GM21717 (cell line): Measurements from ENCODE around the gene NRM.
"Not testable (repeated sequence)": the region's sequence is repeated elsewhere in the genome, so short reads cannot be mapped to it uniquely, and the experiment has no call there.

ENCODE experiments used
- ATAC-seq: cut with Tn5 transposase; IDR thresholded peaks from one replicate; pipeline ENCODE4 v1.9.1; 2021; ENCODE audit warnings: mild to moderate bottlenecking, moderate library complexity; ENCODE audit not compliant: unreplicated experiment

The NRM gene

DNA sequence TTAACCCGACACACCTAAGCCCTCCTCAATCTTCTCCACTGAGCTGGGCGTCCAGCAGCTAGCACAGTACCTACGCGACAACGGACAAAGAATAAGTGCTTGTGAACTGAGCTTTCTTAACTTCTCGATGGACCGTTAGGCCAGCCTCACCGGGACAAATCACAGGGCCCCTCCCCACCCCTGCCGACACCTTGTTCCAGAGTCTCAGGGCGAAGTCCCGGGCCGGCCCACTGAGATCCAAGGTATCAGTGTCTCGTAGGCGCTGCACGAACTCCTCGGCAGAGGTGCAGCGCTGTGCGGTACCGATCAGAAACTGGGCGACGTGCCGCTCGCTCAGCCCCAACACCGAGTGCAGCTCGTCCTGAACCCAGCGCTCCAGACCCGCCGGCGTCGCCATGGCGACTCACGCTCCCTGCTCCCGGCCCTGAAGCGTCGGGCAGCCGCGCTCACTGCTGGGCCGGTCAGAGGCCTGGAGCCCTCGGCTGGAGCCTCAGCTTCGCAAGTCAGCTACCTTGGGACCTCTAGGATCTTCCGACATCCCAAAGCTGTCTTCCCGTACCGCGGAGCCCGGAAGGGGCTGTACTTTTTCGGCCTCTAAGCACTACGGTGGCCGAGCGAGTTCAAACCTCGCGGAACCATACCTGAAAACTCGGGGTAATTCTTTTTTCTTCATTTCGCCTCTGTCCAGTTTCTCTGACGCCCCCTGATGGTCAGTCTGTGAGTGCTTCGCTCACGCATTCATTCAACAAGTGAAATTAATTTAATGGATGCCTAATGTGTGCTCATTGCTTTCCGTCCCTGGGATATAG lies 18.1 kb downstream of the NRM start, which contains the start of gene DHX16:
TSS of gene DHX16 (minus strand) at position 562 of the 809 bp plus-strand sequence. CDS start at position 397, 165 bp downstream.
- ATAC-seq: peak; percentile 47

DNA sequence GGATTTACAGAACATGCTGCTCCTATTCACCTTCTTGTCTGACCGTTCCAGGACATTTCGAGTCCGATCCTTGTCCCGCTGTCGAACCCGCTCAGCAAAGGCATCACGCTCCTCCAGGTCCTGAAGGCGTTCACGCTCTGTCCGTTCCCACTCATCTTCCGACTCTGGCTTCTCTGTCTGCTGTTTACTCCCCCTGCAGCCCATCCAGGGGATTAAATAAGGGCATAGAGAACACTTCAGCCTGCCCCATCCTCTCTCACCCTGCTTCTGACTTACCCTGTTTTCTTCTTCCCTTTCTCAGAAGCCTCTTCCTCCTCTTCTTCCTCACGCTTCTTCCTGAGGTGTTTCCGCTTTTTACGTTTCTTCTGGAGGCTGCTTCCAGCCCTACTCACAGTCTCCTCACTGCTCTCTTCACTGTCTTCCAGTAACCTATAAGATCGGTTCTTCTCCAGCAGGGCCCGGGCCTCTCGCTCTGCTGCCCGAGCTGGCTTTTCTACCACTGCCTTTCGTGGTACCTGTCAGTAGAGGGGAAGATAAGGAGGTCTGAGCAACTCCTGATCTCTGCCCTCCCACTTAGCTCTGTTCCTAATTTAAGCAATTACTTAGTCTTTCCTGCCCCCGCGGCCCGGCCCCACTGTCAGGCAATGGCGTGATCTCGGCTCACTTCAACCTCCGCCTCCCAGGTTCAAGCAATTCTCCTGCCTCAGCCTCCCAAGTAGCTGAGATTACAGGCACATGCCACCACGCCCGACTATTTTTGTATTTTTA lies 19.8 kb downstream of the NRM start:
- no peak for ATAC-seq

DNA sequence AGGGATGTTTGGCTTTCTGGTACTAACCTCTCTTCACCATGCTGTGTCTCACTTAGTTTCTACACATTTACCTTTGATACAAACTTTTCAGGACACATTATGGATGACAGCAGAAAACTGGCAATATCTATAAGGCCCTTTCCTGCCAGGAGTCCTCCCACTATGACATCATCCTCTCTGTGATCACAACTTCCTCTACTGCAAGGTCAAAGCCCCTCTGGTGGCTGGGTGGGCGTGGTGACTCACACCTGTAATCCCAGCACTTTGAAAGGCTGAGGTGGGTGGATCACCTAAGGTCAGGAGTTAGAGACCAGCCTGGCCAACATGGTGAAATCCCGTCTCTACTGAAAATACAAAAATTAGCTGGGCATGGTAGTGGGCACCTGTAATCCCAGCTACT lies 24.5 kb downstream of the NRM start:
- ATAC-seq: not testable (repeated sequence)

DNA sequence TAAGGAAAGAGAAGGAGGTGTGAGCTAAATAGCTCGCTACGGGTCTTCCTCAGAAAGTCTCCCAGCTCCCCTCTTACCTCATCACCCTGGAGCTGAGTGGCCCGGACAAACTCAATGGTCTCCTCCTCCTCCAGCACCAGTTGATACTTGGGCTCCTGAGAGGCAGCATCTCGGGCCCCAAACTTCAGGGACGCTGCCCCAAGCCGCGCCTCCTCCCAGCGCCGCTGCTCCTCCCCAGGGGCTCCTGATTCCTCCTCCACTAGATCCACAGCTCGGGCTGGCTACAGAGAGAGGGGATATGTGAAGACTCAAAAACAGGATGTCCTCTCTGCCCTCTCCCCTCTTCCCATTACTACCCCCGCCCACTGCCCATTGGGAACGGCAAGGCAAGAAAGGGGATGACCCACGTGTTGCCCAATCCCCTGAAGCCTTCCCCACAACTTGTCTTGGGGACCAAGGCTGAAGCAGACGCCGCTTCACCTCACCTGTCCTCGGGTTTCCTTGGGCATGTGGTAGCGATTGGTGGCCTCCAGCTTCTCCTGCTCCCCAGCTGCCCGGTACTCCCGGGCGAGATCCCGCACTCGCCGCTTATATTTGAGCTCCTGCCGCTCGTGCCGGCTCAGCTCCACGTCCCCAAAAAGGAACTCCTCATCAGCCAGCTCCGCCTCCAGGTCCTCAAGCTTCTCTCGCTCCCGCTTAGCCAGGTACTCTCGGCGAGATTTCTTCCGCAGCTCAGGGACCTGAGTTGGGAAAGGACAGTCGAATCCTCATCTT lies 25.6 kb downstream of the NRM start:
- no peak for ATAC-seq

DNA sequence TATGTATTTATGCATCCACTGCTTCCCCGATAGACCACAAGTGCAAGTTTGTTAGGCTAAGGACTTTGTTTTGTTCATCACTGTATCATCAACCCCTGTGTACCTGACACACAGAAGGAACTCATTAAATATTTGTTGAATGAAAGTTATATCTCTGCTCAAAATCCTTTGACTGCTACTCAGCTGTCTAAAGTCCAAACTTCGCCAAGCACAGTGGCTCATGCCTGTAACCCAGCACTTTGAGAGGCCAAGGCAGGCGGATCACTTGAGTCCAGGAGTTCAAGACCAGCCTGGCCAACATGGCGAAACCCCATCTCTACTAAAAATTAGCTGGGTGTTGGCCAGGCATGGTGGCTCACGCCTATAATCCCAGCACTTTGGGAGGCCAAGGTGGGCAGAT lies 32.9 kb downstream of the NRM start:
- not testable (repeated sequence) for ATAC-seq

DNA sequence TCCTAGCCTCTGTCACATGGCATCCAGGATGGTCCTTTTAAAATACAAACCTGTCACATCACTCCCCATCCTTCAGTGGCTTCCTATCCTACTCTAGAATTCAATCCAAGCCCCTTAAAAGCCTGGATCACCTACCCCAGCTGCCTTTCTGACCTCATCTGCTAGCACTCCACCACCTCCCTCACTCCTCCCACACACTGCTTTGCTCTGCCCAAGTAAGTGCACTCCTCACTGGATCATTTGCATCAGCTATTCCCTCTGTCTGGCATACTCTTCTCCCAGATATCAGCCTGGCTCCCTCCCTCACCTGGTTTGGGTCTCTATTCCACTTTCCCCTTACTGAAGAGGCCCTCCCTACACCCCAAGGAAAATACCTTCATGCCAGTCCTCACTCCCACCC lies 33.3 kb downstream of the NRM start:
- no peak for ATAC-seq

DNA sequence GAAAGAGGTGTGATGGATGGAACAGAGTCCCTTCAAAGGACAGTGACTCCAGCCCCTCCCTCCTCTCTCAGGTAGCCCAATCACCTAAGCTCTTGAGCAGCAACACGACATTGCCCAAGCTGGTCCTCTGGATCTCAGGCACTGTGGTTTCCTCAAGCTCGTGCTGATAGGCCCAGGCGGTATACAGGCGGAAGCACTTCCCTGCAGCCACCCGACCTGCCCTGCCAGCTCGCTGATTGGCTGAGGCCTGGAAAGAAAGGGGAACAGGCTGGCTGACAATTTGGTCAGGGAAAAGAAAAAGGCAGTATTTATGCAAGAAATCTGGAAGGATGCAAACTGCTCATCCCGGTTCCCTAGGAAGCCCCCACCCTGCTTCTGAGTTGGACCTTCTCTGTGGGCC lies 34.3 kb downstream of the NRM start:
- ATAC-seq: no peak

DNA sequence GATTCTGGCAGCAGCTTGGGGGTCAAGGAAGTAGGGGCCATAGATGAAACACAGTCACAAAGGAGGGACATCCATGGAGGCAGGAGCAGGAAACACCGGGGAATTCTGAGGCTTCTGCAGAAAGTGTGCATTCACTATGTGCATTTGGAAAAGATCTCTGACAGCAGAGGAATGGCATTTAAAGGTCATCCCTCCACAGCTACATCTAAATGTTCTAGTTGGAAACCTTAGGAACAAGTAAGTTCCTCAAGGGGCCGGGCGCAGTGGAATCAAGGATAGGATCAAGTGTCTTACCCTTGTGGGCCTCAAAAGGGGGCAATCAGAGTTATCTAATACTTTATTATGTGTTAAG lies 35.1 kb downstream of the NRM start:
- no peak for ATAC-seq

DNA sequence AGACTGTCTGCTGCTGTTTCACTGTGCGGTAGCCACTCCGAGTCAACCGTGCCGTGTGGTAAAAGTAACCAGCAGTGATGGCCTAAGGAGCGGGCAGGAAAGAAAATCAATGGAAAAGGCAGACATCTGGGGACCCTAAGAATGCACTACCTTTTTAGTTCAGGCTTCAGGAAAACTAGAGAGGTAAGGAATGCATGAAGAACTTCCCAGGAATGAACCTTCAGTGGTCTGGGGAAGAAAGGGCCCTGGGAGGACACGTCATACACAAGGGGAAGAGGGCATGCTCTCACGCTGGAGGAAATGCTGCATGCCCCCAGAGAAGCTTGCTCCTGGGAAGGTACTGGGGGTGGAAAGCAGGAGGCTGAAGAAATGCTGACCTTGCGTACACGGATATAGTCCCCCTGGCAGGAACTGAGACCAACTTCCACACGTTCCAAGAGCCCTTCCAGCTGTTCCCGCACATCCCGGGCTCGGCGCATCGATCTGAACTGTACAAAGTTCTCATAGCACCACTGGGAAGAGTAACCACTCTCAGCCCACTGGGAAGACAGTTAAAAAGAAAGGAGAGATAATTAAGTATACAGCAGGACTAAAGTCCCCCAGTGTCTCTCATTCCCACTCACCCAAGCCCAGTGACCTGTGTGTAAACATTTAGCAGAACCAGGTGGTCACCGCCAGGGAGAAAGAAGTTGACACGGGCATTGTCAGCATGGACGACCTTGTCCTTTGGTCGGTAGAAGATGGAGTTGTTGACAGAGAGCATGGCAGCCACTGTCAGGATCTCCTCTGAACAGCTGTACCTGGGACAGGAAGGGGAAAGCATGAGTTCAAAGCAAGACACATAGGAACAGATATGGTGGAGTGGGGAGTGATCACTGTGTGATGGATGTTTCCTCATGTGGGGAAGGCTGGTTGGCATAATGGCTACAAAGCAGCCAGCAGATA lies 35.7 kb downstream of the NRM start:
- no peak for ATAC-seq

DNA sequence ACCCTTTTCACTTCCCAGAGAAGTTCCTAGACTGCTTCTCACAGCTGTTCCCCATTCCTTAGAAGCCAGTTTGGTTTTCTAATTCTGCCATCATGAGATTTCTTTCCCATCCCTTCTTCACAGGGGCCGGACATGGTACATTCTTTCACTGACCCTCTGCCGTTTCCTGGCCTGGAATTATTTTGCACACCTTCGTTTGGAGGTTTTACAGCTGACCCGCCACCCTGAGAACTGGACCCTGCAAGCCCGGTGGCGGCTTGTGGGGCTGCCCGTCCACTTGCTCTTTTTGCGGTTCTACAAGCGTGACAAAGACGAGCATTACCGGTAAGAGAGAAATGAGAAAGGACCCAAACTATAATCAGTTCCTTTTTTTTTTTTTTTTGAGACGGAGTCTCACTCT lies 39.6 kb downstream of the NRM start:
- no peak for ATAC-seq

DNA sequence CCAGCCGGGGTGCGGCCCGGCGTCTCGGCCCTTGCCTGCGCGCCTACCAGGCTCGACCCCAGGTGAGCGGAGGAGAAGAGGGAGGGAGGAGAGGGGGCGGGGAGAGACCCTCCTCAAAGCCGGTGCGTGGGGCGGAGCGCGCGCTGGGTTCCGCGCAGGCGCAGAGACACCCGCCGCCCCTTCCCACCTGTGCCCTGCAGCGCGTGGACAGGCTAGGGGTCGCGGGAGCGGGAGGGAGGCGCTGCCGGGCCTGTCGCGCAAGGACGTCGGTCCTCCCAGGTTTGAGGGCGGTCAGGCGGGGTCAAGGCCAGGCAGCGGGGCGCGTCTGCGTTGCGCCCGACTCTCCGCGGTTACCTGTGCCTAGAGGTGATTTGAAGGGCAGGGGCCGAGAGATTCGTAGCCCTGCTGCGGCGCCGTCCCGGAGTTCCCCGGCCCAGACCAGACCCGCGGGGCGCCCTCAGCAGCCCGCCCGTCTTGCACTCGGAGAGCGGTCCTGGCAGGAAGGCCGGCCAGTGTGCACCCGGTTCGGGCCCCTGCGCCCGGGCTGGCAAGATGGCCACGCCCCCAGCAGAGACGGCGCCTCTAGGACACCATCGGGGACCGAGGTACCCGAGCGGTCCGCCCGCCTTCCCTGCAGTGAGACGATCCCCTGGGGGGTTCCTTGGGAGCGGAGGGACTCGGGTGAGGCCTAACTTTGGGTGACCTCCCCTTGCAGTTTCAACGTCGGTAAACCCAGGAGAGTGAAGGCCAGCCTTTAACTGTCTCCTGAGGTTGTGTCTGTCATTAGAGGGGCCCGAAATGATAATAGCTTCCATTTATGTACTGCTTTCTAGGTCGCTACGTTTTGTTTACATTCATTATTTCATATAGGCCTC lies 43.3 kb downstream of the NRM start:
- peak; percentile 47 for ATAC-seq

DNA sequence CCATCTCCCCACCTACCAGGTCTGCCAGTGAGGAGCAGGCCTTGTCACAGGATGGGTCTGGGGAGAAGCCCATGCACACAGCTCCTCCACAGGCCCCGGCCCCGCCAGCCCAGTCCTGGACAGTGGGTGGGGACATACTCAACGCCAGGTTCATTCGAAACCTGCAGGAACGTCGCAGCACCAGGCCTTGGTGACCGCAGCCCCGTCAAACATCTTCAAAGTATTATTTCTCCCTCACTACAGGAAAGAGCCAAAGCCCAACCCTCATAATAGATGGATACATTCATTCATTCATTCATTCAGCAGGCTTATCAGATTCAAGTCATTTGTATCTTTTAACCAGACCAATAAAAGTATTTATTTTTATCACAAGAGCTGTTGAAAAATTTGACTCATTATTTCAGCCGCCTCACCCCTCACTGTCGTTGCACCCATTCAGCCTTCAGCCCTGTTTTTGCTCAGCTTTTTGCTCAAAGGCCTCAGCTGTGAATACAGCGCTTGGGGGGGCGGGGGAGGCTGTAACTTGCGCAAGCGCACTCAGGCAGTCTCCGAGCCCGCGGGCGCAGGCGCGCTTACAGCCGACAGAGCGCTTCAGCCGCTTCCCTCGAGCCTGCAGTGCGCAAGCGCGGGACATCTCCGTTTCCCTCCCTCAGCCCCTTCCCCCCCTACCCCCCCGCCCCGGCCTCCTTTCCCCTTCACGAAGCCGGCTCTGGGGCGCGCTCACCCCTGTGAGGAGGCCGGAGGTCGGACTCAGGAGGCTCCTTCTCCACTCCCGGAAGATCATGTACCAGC lies 44.1 kb downstream of the NRM start, which contains the start of gene C6orf136:
TSS of gene C6orf136 (plus strand) at position 684 of the 792 bp plus-strand sequence. CDS start at position 783, 99 bp downstream.
- ATAC-seq: peak; percentile 33

DNA sequence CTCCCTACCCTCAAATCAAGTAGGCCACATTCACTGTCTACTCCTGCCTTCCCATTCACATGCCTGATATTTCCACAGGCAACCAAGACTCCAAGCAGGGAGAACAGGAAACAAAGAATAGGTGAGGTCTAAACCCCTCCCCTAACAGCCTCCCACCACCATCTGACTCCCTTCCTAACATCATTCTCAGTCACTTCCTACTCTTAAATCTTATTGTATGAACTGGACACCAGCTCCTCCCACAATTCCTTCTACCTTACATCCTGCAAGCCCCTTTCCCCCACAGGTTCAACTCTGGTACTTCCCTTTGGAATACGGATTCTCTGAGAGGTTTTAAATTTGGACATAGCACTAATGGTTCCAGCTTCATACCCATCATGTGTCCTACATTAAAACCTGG lies 44.8 kb downstream of the NRM start:
- ATAC-seq: no peak

DNA sequence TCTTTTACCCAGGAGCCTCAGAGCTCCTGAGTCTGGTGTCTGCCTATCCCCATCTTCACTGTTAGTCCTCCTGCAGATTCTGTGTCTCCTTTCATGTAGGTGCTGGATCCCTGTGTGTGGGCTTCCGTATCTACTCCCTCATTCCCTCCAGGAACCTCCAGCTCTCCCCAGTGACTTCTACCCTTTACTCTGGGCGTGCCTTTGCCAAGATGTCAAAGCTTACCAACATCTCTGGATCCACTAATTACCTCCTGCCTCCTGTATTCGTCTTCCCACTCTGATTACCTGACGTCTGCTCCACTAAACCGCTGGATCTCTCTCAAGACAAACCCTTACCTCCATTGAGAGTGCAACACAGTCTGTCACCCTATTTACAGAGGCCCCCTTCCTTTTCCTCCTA lies 46.0 kb downstream of the NRM start:
- no peak for ATAC-seq

DNA sequence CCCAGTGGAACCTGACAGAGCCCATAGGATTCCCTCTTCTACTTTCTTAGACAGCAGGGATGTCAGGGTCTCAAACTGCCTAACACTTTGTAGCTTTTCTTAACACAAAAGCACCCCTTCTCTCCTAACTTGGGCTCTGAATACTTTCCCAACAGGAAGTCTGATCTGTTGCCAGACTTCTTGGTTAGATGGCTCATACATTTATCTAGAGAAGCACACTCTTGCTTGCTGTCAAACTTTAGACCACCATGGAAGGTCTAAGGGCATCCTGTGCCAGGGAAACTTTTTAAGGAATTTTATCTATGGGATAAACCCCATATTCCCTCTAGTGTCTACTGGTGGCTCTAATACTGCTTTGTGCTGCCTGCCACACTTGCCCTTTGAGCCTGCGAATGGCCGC lies 47.1 kb downstream of the NRM start:
- no peak for ATAC-seq

DNA sequence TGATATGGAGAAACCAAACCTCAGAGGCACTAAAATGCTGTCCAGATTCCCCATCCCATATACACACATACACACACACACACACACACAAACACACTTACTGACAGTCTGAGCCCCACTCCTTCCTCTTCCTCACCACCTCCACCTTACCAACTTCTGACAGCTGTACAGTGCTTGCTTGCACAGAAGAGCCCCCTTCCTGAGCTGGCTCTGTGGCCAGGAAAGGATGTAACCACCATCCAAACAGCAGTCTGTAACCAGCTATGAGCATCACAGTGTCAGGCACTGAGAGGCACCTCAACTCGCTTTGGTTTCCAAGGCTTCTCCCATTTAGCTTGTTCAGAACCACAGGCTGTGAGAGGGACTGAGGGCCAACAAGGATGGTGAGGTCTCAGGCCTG lies 49.7 kb downstream of the NRM start:
- no peak for ATAC-seq

DNA sequence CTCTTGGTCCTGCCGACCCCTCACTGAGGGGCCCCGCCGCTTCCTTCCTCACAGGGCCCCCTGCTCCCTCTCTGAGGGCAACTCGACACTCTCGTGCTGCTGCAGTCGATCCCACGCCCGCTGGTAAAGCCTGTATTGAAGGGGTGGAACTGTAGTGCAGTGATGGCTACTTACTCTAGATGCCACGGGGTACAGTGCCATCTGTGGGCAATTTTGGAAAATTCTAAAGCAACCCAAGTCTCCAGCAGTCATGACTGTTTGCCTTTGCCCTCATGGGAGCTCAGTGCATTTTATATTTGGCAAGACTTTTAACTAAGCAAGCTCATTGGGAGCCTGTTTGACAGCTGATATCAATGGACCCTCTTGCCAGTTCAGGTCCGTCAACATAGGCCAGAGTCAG lies 50.3 kb downstream of the NRM start:
- no peak for ATAC-seq
